ENCODE measurements around the gene BAIAP2. TPM values are rescaled to one million over a fixed set of nuclear protein-coding genes. Genes with fewer than 3 reads are reported as not detected.

Gene BAIAP2
- total and polyA plus RNA-seq, 2 donors (not counting 1 experiment from before 2014, with no cell fraction given), result 1.3 to 12.0 TPM

DNA sequence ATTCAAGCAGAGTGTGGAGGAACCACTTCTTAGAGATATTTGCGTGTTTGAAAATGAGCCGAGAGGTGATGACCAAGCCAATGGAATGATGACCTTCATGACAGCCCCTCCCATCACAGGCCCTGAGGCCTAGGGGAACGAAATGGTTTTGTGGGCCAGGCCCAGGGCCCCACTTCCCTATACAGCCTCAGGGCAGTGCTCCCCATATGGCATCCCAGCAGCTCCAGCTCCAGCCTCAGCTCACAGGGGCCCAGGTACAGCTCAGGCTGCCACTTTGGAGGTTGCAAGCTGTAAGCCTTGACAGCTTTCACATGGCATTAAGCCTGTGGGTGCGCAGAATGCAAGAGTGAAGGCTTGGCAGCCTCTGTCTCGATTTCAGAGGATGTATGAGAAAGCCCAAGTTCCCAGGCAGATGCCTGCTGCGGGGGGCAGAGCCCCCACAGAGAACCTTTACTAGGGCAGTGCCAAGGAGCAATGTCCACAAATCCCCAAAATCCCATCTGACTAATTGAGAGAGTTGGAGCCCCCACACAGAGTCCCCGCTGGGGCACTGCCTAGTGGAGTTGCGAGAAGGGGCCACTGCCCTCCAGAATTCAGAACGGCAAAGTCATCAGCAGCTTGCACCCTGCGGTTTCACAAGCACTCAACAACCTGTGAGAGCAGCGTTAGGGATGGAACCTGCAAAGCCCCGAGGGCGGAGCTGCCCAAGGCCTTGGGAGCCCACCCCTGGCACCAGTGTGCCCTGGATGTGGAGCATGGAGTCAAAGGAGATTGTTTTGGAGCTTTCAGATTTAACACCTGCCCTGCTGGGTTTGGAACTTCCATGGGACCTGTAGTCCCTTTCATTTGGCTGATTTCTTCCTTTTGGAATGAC is 22.1 kb upstream of the BAIAP2 start:
- CTCF ChIA-PET, result interaction anchor here (0.5 to 1.0 kb wide), 3 partner anchors 11 to 875 kb away, joined by 3 to 5 read pairs (median 3); no protein-coding TSS in a partner anchor
- Histone ChIP-seq H3K4me1 (ENCODE audit: control insufficient read depth in 2 of 2, insufficient read depth in 2 of 2, low read length in 2 of 2) (peaks cover 3 to 5% of the 10 kb centered on the region in 2 donors), H3K9me3 (ENCODE audit: control extremely low read depth in 1 of 3, control insufficient read depth in 2 of 3, insufficient read depth in 1 of 3, low read length in 2 of 3) (peaks cover 0 to 23% (median 8%) of the 10 kb centered on the region in 3 donors), H4K20me1 (ENCODE audit: control insufficient read depth, insufficient read depth, low read length, poor library complexity, severe bottlenecking) (no peaks in the 10 kb centered on the region), H3K79me2 (ENCODE audit: control insufficient read depth, insufficient read depth, low read length) (no peaks in the 10 kb centered on the region), H3K9ac (ENCODE audit: low read length) (no peak overlapping the region), H3K27me3 (replicated peaks in 1 of 4; ENCODE audit: control extremely low read depth in 1 of 4, control insufficient read depth in 3 of 4, insufficient read depth in 4 of 4, low read length in 3 of 4) (peaks cover 0 to 7% (median 0%) of the 10 kb centered on the region in 4 experiments), H3K36me3 (replicated peaks in 1 of 2; ENCODE audit: control extremely low read depth in 1 of 2, control insufficient read depth in 1 of 2, extremely low read depth in 1 of 2, insufficient read depth in 2 of 2, low read length in 1 of 2) (no peaks in the 10 kb centered on the region), H3K4me3 (ENCODE audit: control extremely low read depth in 1 of 5, extremely low read depth in 1 of 5, insufficient read depth in 1 of 5, low read depth in 2 of 5, low read length in 4 of 5) (no peak overlapping the region), H3K27ac (ENCODE audit: low read length in 2 of 2) (no peak overlapping the region), H3K4me2 (replicated peaks; ENCODE audit: low read depth, low read length, poor library complexity, severe bottlenecking) (no peak overlapping the region), H2AFZ (ENCODE audit: insufficient read depth, low read depth, low read length, poor library complexity, severe bottlenecking) (no peak overlapping the region)
- intact Hi-C loops (cut with micrococcal nuclease), result no loop called here
- WGBS (ENCODE audit: insufficient coverage), result 97% methylated on average over 13 of the region's 13 CpGs
- Mint-ChIP-seq H3K4me3 (no peak overlapping the region), H3K27ac (no peak overlapping the region), H3K4me1 (peaks cover 6% of the 10 kb centered on the region), H3K27me3 (peaks cover 4% of the 10 kb centered on the region), H3K9me3 (ENCODE audit: insufficient read depth) (peaks cover 9% of the 10 kb centered on the region)
- POLR2A ChIA-PET, result no interaction called here
- DNase-seq (no peak), ATAC-seq (ENCODE audit: low read depth) (no peak)
- TF ChIP-seq EZH2 (IDR thresholded peaks at IDR 0.05; ENCODE audit: borderline replicate concordance, insufficient read depth, low read depth, low read length, poor library complexity, severe bottlenecking), result no peak
- TF ChIP-seq, protein P1, sequence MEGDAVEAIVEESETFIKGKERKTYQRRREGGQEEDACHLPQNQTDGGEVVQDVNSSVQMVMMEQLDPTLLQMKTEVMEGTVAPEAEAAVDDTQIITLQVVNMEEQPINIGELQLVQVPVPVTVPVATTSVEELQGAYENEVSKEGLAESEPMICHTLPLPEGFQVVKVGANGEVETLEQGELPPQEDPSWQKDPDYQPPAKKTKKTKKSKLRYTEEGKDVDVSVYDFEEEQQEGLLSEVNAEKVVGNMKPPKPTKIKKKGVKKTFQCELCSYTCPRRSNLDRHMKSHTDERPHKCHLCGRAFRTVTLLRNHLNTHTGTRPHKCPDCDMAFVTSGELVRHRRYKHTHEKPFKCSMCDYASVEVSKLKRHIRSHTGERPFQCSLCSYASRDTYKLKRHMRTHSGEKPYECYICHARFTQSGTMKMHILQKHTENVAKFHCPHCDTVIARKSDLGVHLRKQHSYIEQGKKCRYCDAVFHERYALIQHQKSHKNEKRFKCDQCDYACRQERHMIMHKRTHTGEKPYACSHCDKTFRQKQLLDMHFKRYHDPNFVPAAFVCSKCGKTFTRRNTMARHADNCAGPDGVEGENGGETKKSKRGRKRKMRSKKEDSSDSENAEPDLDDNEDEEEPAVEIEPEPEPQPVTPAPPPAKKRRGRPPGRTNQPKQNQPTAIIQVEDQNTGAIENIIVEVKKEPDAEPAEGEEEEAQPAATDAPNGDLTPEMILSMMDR (IDR thresholded peaks at IDR 0.05), result no peak

DNA sequence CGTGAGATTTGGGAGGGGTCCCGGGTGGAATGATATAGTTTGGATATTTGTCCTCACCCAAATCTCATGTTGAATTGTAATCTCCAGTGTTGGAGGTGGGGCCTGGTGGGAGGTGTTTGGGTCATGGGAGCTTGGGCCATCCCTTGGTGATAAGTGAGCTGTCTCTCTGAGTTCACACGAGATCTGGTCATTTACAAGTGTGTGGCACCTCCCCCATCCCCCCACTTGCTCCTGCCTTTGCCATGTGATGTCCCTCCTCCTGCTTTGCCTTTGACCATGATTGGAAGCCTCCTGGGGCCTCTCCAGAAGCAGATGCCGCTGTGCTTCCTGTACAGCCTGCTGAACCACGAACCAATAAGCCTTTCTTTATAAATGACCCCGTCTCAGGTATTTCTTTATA is 21.3 kb upstream of the BAIAP2 start:
- H3K27ac ChIP-seq (ENCODE audit: low read length in 2 of 2), result no peak overlapping the region
- peaks cover 15% of the 10 kb centered on the region for H3K4me1 Mint-ChIP-seq
- H4K20me1 ChIP-seq (ENCODE audit: control insufficient read depth, insufficient read depth, low read length, poor library complexity, severe bottlenecking), result no peaks in the 10 kb centered on the region
- H3K36me3 ChIP-seq (replicated peaks in 1 of 2; ENCODE audit: control extremely low read depth in 1 of 2, control insufficient read depth in 1 of 2, extremely low read depth in 1 of 2, insufficient read depth in 2 of 2, low read length in 1 of 2), result no peaks in the 10 kb centered on the region
- H3K4me2 ChIP-seq (replicated peaks; ENCODE audit: low read depth, low read length, poor library complexity, severe bottlenecking), result no peak overlapping the region
- no peak overlapping the region for H2AFZ ChIP-seq (ENCODE audit: insufficient read depth, low read depth, low read length, poor library complexity, severe bottlenecking)
- peaks cover 8 to 13% of the 10 kb centered on the region in 2 donors for H3K4me1 ChIP-seq (ENCODE audit: control insufficient read depth in 2 of 2, insufficient read depth in 2 of 2, low read length in 2 of 2)
- peaks cover 9% of the 10 kb centered on the region for H3K9me3 Mint-ChIP-seq (ENCODE audit: insufficient read depth)
- no peak for TF ChIP-seq EZH2 (IDR thresholded peaks at IDR 0.05; ENCODE audit: borderline replicate concordance, insufficient read depth, low read depth, low read length, poor library complexity, severe bottlenecking)
- TF ChIP-seq, protein P1 (IDR thresholded peaks at IDR 0.05), result no peak
- no peak overlapping the region for H3K4me3 ChIP-seq (ENCODE audit: control extremely low read depth in 1 of 5, extremely low read depth in 1 of 5, insufficient read depth in 1 of 5, low read depth in 2 of 5, low read length in 4 of 5)
- H3K4me3 Mint-ChIP-seq, result no peak overlapping the region
- H3K9ac ChIP-seq (ENCODE audit: low read length), result no peak overlapping the region
- H3K27me3 ChIP-seq (replicated peaks in 1 of 4; ENCODE audit: control extremely low read depth in 1 of 4, control insufficient read depth in 3 of 4, insufficient read depth in 4 of 4, low read length in 3 of 4), result peaks cover 0 to 7% (median 0%) of the 10 kb centered on the region in 4 experiments
- CTCF ChIA-PET, result interaction anchor here (0.7 kb wide), 1 partner anchor 10 kb away, joined by 3 read pairs; no protein-coding TSS in a partner anchor
- DNase-seq (no peak), ATAC-seq (ENCODE audit: low read depth) (no peak)
- no peaks in the 10 kb centered on the region for H3K79me2 ChIP-seq (ENCODE audit: control insufficient read depth, insufficient read depth, low read length)
- POLR2A ChIA-PET, result no interaction called here
- intact Hi-C loops (cut with micrococcal nuclease), result no loop called here
- WGBS (ENCODE audit: insufficient coverage), result 48% methylated on average over 4 of the region's 6 CpGs
- peaks cover 0 to 23% (median 8%) of the 10 kb centered on the region in 3 donors for H3K9me3 ChIP-seq (ENCODE audit: control extremely low read depth in 1 of 3, control insufficient read depth in 2 of 3, insufficient read depth in 1 of 3, low read length in 2 of 3)
- H3K27me3 Mint-ChIP-seq, result peaks cover 4% of the 10 kb centered on the region
- no peak overlapping the region for H3K27ac Mint-ChIP-seq
